IMR-90 (cell line): ENCODE results near the gene ZCCHC17.

ENCODE experiments used
- POLR2A ChIP-seq: IDR thresholded peaks from 2 replicates; pipeline ENCODE4 v1.6.1; 2012; ENCODE audit warnings: mild to moderate bottlenecking, low read depth, low read length
- TF ChIP-seq, protein P1 (sequence below): conservative IDR thresholded peaks from 2 replicates; pipeline ENCODE4 v1.5.1; 2012; ENCODE audit warnings: mild to moderate bottlenecking, low read depth, low read length, improper control_type of control experiment

DNA sequence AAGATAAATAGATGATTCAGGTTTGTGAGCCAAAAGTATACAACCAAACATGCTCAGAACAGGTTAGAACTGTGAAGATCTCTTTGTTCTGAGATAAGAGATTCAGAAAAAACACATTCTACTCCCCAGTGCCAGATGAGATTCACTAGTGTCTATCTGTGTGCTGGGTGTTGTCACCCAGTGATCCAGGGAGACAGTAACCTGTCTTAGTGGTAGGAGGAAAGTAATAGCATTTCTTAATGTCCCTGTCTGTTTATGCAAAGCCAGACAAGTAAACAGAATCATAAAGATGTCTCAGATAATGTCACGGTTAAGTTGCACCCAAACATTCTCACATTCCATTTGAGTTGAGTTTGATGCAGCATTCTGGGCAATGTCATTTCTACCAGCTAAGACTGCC lies 38.3 kb upstream of the ZCCHC17 start:
- TF ChIP-seq, protein P1, sequence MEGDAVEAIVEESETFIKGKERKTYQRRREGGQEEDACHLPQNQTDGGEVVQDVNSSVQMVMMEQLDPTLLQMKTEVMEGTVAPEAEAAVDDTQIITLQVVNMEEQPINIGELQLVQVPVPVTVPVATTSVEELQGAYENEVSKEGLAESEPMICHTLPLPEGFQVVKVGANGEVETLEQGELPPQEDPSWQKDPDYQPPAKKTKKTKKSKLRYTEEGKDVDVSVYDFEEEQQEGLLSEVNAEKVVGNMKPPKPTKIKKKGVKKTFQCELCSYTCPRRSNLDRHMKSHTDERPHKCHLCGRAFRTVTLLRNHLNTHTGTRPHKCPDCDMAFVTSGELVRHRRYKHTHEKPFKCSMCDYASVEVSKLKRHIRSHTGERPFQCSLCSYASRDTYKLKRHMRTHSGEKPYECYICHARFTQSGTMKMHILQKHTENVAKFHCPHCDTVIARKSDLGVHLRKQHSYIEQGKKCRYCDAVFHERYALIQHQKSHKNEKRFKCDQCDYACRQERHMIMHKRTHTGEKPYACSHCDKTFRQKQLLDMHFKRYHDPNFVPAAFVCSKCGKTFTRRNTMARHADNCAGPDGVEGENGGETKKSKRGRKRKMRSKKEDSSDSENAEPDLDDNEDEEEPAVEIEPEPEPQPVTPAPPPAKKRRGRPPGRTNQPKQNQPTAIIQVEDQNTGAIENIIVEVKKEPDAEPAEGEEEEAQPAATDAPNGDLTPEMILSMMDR: no peak
- TF ChIP-seq POLR2A: no peak
